T47D (cell line): ENCODE data around the gene PIGX.
A peak's percentile ranks its signal among the peaks of the same experiment; 100 is the strongest.

Source experiments
- DNase-seq, 2 experiments: peaks; one replicate each; pipeline versions ENCODE4 v3.0.0 to v3.0.0-alpha.2; 2011 to 2012; ENCODE audit warnings: low read depth in 1 of 2, low spot score in 1 of 2
- JUND ChIP-seq: IDR thresholded peaks from 2 replicates; pipeline ENCODE4 v1.6.1; 2012; ENCODE audit warnings: low read depth
- in situ Hi-C: cut with HindIII; loops from 2 replicates; pipeline ENCODE4 v1.10.0; 2016; ENCODE audit warnings: low sequenced_read_pairs, low pct_unique_long_range_greater_than_20kb

The PIGX gene

GRCh38 chr3:196749125-196749524, 36.9 kb downstream of the PIGX start:
- DNase-seq = no peak
- TF ChIP-seq JUND = no peak
- in situ Hi-C loops = no loop called here

GRCh38 chr3:196753201-196753600, 41.0 kb downstream of the PIGX start:
- in situ Hi-C loops = no loop called here
- no peak for DNase-seq
- no peak for TF ChIP-seq JUND

GRCh38 chr3:196754091-196754981, 42.2 kb downstream of the PIGX start:
- in situ Hi-C loops = no loop called here
- peak; percentile 75; the same call in 1 of the 2 replicates for TF ChIP-seq JUND
- peak; percentile 90 to 91 for DNase-seq

- no peak for TF ChIP-seq JUND
These were observed 44.6 kb downstream of the PIGX start for GRCh38 chr3:196756732-196757131.

GRCh38 chr3:196757876-196758739, 45.9 kb downstream of the PIGX start:
- TF ChIP-seq JUND = no peak; the same call in 1 of the 2 replicates
- in situ Hi-C loops = no loop called here
- DNase-seq = peak in 1 of 2 experiments; percentile 36

More at GRCh38 chr3:196756732-196757131, 44.6 kb downstream of the PIGX start:
- no peak for DNase-seq
- in situ Hi-C loops = no loop called here

GRCh38 chr3:196763179-196763578, 51.0 kb downstream of the PIGX start:
- DNase-seq = no peak

GRCh38 chr3:196765454-196765853, 53.3 kb downstream of the PIGX start:
- no peak for DNase-seq
- in situ Hi-C loops = no loop called here
- no peak for TF ChIP-seq JUND

More at GRCh38 chr3:196763179-196763578, 51.0 kb downstream of the PIGX start:
- in situ Hi-C loops = no loop called here
- no peak for TF ChIP-seq JUND

GRCh38 chr3:196771067-196771466, 58.9 kb downstream of the PIGX start:
- no peak for TF ChIP-seq JUND
- in situ Hi-C loops = no loop called here
- DNase-seq = no peak

- in situ Hi-C loops = no loop called here
- no peak for DNase-seq
- no peak for TF ChIP-seq JUND
These were observed 59.9 kb downstream of the PIGX start for GRCh38 chr3:196772102-196772501.

GRCh38 chr3:196772897-196773296, 60.7 kb downstream of the PIGX start:
- DNase-seq = no peak
- no peak for TF ChIP-seq JUND
- in situ Hi-C loops = no loop called here

- DNase-seq = no peak
- in situ Hi-C loops = no loop called here
- TF ChIP-seq JUND = no peak
These were observed 62.1 kb downstream of the PIGX start for GRCh38 chr3:196774191-196774820.

- no peak for DNase-seq
- in situ Hi-C loops = no loop called here
- TF ChIP-seq JUND = no peak
These were observed 62.8 kb downstream of the PIGX start for GRCh38 chr3:196774848-196775422.

GRCh38 chr3:196775938-196776337, 63.8 kb downstream of the PIGX start:
- DNase-seq = no peak
- in situ Hi-C loops = no loop called here
- no peak for TF ChIP-seq JUND
